HEK293T (cell line): ENCODE data around the gene PQBP1.

Experiments
- CTCF ChIA-PET: fragments of 350-600 bp; formaldehyde crosslinking; extraction: SDS; loops from one replicate; lab custom pipeline; 2021; ENCODE audit warnings: antibody characterized with exemption, inconsistent platforms; lab: Yijun Ruan, JAX
- POLR2A ChIA-PET: fragments of 350-600 bp; formaldehyde crosslinking; extraction: SDS; loops from one replicate; lab custom pipeline; 2020; ENCODE audit warnings: antibody characterized with exemption, inconsistent platforms; lab: Yijun Ruan, JAX
- DNase-seq: peaks from one replicate; pipeline ENCODE4 v3.0.0; 2012; ENCODE audit warnings: mixed read lengths; ENCODE audit errors: extremely low spot score
- ARNT ChIP-seq: fragments of 450-650 bp; IDR thresholded peaks from 2 replicates; pipeline ENCODE4 v1.6.1; 2017; ENCODE audit warnings: mild to moderate bottlenecking
- BHLHE40 ChIP-seq: fragments of 450-650 bp; IDR thresholded peaks from 2 replicates; pipeline ENCODE4 v1.6.1; 2016; ENCODE audit warnings: mild to moderate bottlenecking, moderate library complexity, borderline replicate concordance
- CTBP1 ChIP-seq: fragments of 450-650 bp; IDR thresholded peaks from 2 replicates; pipeline ENCODE4 v1.6.1; 2016; ENCODE audit warnings: borderline replicate concordance
- ELF4 ChIP-seq: fragments of 450-650 bp; IDR thresholded peaks from 2 replicates; pipeline ENCODE4 v1.6.1; 2017; ENCODE audit warnings: antibody characterized with exemption
- FOXA1 ChIP-seq: fragments of 450-650 bp; IDR thresholded peaks from 2 replicates; pipeline ENCODE4 v1.6.1; 2016; ENCODE audit warnings: mild to moderate bottlenecking
- FOXK2 ChIP-seq: fragments of 450-650 bp; IDR thresholded peaks from 2 replicates; pipeline ENCODE4 v1.6.1; 2016; ENCODE audit warnings: mild to moderate bottlenecking
- FOXM1 ChIP-seq: fragments of 450-650 bp; IDR thresholded peaks from 2 replicates; pipeline ENCODE4 v1.6.1; 2017; ENCODE audit warnings: mild to moderate bottlenecking, borderline replicate concordance
- HDGF ChIP-seq: fragments of 450-650 bp; IDR thresholded peaks from 2 replicates; pipeline ENCODE4 v1.6.1; 2017; ENCODE audit warnings: antibody characterized with exemption, borderline replicate concordance
- L3MBTL2 ChIP-seq: fragments of 450-650 bp; conservative IDR thresholded peaks from 2 replicates; pipeline ENCODE4 v1.6.1; 2016; ENCODE audit warnings: mild to moderate bottlenecking
- LEF1 ChIP-seq: fragments of 450-650 bp; IDR thresholded peaks from 2 replicates; pipeline ENCODE4 v1.6.1; 2017; ENCODE audit warnings: mild to moderate bottlenecking, borderline replicate concordance
- NFRKB ChIP-seq: fragments of 450-650 bp; IDR thresholded peaks from 2 replicates; pipeline ENCODE4 v1.6.1; 2016; ENCODE audit warnings: mild to moderate bottlenecking, moderate library complexity
- PKNOX1 ChIP-seq: fragments of 450-650 bp; IDR thresholded peaks from 2 replicates; pipeline ENCODE4 v1.6.1; 2016
- SP1 ChIP-seq: fragments of 450-650 bp; IDR thresholded peaks from 2 replicates; pipeline ENCODE4 v1.6.1; 2017
- SUZ12 ChIP-seq: fragments of 450-650 bp; IDR thresholded peaks from 2 replicates; pipeline ENCODE4 v1.6.1; 2016; ENCODE audit warnings: mild to moderate bottlenecking
- TARDBP ChIP-seq: fragments of 450-650 bp; IDR thresholded peaks from 2 replicates; pipeline ENCODE4 v1.6.1; 2016
- ZNF384 ChIP-seq: fragments of 450-650 bp; IDR thresholded peaks from 2 replicates; pipeline ENCODE4 v1.6.1; 2016

Gene PQBP1

GRCh38 chrX:48899078-48899410 lies 1.3 kb downstream of the PQBP1 start:
- TF ChIP-seq ARNT: no peak
- TF ChIP-seq SUZ12: no peak
- TF ChIP-seq HDGF: no peak
- TF ChIP-seq ELF4: no peak
- no peak for TF ChIP-seq PKNOX1
- TF ChIP-seq ZNF384: no peak
- no peak for TF ChIP-seq NFRKB
- TF ChIP-seq FOXM1: no peak
- TF ChIP-seq L3MBTL2: no peak
- TF ChIP-seq BHLHE40: no peak
- TF ChIP-seq SP1: no peak
- no peak for TF ChIP-seq LEF1
- TF ChIP-seq CTBP1: no peak
- TF ChIP-seq TARDBP: no peak
- no peak for TF ChIP-seq FOXA1
- TF ChIP-seq FOXK2: no peak
- DNase-seq: no peak
- CTCF ChIA-PET: interaction anchor here (0.6 kb wide), 1 partner anchor 13 kb away, joined by 3 read pairs; no protein-coding TSS in a partner anchor
- POLR2A ChIA-PET: interaction anchor here (1.8 kb wide), 1 partner anchor 23 kb away, joined by 8 read pairs; no protein-coding TSS in a partner anchor

GRCh38 chrX:48901069-48901468 lies 3.3 kb downstream of the PQBP1 start:
- TF ChIP-seq TARDBP: no peak
- no peak for TF ChIP-seq HDGF
- no peak for TF ChIP-seq SUZ12
- ChIA-PET POLR2A (no interaction called here), CTCF (no interaction called here)
- no peak for DNase-seq

GRCh38 chrX:48902135-48902534 lies 4.4 kb downstream of the PQBP1 start:
- ChIA-PET CTCF (no interaction called here), POLR2A (interaction anchor here (0.6 kb wide), 1 partner anchor 19 kb away, joined by 3 read pairs; no protein-coding TSS in a partner anchor)
- TF ChIP-seq HDGF (no peak), LEF1 (no peak), PKNOX1 (no peak), CTBP1 (no peak), NFRKB (no peak), L3MBTL2 (no peak), ELF4 (no peak), SUZ12 (no peak), SP1 (no peak), FOXK2 (no peak), FOXA1 (no peak), ARNT (no peak), ZNF384 (no peak), TARDBP (no peak), FOXM1 (no peak), BHLHE40 (no peak)
- no peak for DNase-seq

- TF ChIP-seq PKNOX1: no peak
- no peak for TF ChIP-seq NFRKB
- TF ChIP-seq L3MBTL2: no peak
- TF ChIP-seq ZNF384: no peak
- no peak for TF ChIP-seq BHLHE40
- TF ChIP-seq ARNT: no peak
Measured at GRCh38 chrX:48902776-48903175, 5.0 kb downstream of the PQBP1 start.

GRCh38 chrX:48903290-48903689 lies 5.6 kb downstream of the PQBP1 start:
- no peak for DNase-seq
- ChIA-PET CTCF (no interaction called here), POLR2A (interaction anchor here (0.8 to 1.2 kb wide), 2 partner anchors 9 to 166 kb away, joined by 3 to 6 read pairs; partner anchors contain the start of gene SLC35A2)
- TF ChIP-seq SUZ12 (no peak), FOXA1 (no peak), L3MBTL2 (no peak), PKNOX1 (no peak), FOXK2 (no peak), NFRKB (no peak), ELF4 (no peak), TARDBP (no peak), ARNT (no peak), BHLHE40 (no peak), FOXM1 (no peak)

More at GRCh38 chrX:48902776-48903175, 5.0 kb downstream of the PQBP1 start:
- no peak for DNase-seq
- POLR2A ChIA-PET: interaction anchor here (0.6 kb wide), 1 partner anchor 19 kb away, joined by 3 read pairs; no protein-coding TSS in a partner anchor
- CTCF ChIA-PET: no interaction called here

GRCh38 chrX:48904180-48904579 lies 6.5 kb downstream of the PQBP1 start:
- ChIA-PET POLR2A (interaction anchor here (0.8 to 1.2 kb wide), 2 partner anchors 8 to 167 kb away, joined by 3 to 6 read pairs; partner anchors contain the start of gene SLC35A2), CTCF (no interaction called here)
- no peak for DNase-seq
- TF ChIP-seq FOXM1 (no peak), ARNT (no peak), SP1 (no peak), SUZ12 (no peak), HDGF (no peak), L3MBTL2 (no peak), BHLHE40 (no peak), ELF4 (no peak)
